Activated CD4-positive, alpha-beta T cell treated with anti-CD3 and anti-CD28 coated beads, Interleukin-2, amount 50 U/mL, for 24 hours (primary cell): ENCODE data around the gene CFL2.
"Not testable (repeated sequence)": the region's sequence is repeated elsewhere in the genome, so short reads cannot be mapped to it uniquely, and the experiment has no call there.

Source experiments
- DNase-seq, 2 donors: peaks; one replicate each; pipeline ENCODE4 v3.0.0-alpha.2; 2020; ENCODE audit warnings: low read depth in 1 of 2, low spot score in 1 of 2

The CFL2 gene

DNA sequence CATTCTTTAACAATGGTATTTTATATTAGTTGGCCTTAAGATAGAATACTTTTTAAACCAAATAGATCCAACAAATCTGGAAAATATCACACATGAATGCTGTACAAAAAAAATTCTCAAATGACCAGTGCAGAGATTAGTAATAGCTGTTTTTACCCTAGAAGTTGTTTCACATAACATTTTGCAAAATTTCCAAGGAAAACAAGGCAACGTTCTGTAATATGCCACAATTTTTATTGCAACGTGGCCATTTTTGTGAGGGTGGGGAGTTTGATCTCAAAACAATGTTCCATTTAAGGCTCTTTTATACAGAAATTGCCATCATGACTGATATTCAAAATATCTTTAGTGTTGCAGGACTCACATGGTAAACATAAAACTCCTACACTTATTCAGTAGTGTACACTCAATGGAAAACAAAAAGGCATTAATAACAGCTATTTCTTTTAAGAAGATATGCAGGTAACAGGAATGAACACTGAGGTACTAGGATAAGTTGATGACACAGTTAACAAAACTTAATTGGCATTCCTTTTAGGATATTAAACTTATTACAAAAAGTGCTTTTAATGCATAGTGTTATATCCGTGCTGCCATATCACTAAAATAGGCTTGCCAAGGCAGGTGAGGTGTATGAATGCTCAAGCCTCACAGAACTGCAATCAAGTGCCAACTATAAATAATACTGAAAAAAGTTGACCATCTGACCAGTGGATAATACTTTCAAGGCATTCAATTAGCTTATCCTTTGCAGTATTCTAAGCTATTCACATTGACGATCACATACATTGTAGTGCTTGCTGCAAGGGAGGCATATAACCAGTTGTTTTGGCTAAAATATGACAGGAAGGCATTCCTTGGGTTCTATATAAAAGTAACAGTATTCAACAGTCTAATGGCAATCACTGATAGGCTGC lies 2.3 kb downstream of the CFL2 start:
- DNase-seq: no peak

DNA sequence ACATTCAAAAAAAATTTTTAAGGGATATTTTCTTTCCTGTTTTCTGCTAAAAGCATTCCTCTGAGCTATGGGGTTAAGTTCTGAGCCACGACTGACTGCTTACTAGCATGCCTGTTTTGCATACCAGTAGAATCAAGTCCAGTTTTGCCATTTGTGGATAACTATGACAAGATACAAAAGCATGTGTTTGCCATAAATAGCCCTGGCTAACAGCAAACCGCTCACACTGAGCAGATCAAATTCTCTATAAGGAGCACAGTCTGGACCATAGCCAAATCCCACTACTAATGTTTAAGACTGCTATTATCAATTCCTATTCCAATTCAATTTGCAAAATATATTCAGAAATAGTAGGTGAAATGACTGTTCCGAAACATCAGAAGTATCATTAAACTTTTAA lies 3.2 kb downstream of the CFL2 start:
- no peak for DNase-seq

DNA sequence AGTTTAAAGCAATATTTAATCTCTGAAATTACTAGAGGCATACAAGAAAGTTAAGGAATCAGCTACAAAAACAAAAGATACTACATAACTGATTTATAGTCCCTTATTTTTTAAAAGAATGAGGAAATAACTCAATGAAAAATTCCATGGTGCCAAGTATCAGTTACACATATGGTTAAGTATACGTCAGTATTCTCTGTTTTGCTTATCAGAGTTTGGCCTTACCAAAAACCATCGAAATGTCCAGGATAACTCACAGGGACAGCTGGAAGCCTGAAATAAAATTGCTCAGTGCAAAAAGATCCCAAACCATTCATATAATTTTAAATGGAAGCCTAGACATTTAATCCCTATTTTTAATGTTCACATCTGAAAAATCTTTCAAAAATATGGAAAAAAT lies 3.6 kb downstream of the CFL2 start:
- DNase-seq: no peak

DNA sequence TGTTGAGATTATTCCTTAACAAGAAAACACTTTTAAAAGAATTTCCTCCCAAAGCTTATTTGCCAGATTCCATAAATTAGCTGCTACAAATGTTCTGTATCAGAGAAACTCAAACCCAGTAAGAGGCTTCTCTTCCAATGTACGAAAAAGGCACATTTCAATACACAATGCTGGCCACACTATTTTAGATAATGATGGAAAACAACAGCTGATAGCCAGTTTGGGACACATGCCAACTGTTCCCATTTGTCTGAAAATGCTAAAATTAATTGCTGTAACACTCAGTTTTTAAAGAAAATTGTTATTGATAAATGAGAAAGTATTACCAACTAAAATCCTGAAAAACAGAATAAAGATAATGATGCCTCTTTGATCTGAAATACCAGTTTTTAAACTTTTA lies 4.4 kb downstream of the CFL2 start:
- no peak for DNase-seq

- DNase-seq: no peak
These were observed 6.7 kb downstream of the CFL2 start for GRCh38 chr14:34707722-34708121.

- no peak for DNase-seq
These were observed 12.6 kb downstream of the CFL2 start for GRCh38 chr14:34701808-34702207.

DNA sequence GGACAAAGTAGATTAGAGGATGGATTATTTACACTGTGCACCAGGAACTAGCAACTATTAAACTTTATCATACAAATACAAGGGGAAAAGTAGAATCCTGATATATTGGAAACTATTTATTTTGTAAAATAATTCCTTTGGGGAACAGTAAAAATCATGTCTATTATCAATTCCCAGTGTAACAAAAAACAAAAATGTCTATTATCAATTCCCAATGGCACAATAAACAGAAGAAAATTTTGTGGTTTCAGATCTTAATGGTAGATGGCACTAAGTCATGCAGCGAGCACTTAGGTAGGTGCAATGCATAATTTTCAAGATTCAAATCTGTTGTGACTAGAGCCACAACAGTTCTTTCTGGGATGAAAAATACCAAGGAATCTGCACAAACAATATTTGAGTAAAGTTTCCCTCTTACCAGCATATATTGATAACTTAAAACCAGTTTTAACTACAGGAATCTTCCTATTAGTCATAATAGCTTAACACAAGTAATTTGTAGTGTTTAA lies 13.7 kb downstream of the CFL2 start:
- DNase-seq: no peak

DNA sequence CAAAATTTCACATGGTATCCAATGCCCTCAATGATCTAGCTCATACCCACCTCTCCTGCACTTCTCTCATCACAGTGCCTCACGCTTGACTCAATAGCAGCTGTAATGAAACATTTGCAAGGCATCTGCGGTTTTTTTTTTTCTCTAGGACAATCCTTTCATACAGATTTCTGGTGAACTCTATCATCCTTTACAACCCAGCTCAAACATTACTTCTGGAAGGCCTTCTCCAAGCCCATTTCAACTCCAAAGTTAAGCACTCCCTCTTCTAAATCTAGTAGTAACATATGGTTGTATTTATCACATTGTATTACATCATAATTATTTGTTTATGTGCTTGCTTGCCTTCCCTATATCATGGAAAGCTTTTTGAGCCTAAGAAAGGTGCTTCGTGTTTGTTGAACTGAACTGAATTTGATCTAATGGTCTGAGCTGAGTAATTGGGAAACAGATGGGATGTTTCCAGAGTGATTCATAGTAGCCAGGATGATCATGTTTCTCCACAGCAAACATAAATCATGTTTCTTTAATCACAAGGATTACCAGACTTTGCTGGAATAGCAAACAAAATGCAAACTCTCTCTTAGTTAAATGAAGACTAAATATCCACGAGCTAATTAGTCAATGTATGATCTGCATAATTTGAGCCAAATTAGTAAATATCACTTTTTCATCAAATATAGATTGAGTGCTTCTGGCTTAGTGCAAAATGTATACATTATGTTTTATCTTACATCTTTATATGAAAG lies 14.3 kb downstream of the CFL2 start:
- DNase-seq: no peak

GRCh38 chr14:34694216-34694615 lies 20.2 kb downstream of the CFL2 start:
- DNase-seq: not testable (repeated sequence)

- no peak for DNase-seq
These were observed 21.0 kb downstream of the CFL2 start for GRCh38 chr14:34693228-34693939.

DNA sequence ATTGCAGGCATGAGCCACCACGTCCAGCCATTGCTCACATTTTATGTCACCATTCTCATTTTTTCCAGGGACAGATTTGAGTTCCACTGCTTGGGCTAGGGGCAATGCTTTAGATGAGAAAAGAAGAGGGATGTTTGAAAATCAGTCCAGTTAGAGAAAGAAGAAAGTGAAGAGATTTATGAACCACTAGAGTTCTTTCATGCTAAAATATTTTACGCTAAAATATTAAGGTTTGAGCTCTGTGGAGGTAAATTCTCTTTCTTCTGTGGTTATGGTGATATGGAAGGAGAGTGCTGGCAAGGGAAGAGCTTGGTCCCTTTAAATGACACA lies 21.5 kb downstream of the CFL2 start:
- DNase-seq: no peak

DNA sequence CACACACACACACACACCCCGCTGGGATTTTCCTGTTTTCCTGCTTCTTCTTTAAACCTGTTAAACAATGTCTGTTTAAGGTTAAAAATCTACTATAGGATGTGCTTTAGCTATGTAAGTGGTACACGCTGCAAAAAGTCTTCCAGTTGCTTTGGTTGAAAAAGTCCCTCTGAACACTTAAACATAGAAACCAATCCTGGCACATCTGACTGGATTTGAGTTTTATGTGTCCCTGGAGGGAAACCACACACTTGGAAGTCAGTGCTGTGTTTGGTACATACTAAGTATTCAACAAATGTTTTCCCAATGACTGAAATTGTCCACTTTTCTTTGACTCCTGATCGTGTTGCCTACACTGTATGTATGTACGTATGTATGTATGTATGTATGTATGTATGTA lies 22.0 kb downstream of the CFL2 start:
- DNase-seq: no peak

GRCh38 chr14:34691206-34691605 lies 23.2 kb downstream of the CFL2 start:
- no peak for DNase-seq

DNA sequence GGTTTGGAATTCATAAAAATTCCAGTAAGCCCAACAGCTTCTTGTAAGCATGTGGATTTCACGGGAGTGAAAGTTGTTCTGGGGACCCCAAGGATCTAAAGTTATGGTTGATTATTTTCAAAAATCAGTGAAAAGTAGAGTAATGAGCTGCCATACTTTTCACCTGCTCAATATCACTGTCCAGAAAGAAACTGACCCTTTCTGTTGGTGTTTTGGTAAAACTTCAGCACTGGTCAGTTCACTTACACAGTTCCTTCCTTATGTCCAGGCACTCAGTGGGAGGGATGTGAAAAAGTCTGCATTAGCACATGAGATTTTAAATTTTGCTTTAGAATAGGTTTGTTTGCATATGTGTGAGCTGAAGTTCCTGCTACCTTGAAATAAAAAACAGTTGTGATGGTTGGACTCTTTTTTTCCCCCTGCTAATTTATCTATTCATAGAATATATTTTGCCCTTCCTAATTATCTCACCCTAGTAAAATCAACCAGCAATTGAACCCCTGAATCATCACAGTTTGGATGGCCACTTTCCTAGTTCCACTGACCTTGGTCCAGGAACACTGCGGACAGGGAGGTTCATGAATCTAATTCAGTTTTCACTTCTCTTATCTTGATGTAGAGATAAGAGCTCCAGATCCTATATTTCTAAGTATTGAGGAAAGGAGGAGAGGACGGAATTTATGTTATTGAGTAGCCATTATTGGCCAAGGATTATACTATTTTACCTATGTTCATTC lies 25.8 kb downstream of the CFL2 start:
- no peak for DNase-seq

DNA sequence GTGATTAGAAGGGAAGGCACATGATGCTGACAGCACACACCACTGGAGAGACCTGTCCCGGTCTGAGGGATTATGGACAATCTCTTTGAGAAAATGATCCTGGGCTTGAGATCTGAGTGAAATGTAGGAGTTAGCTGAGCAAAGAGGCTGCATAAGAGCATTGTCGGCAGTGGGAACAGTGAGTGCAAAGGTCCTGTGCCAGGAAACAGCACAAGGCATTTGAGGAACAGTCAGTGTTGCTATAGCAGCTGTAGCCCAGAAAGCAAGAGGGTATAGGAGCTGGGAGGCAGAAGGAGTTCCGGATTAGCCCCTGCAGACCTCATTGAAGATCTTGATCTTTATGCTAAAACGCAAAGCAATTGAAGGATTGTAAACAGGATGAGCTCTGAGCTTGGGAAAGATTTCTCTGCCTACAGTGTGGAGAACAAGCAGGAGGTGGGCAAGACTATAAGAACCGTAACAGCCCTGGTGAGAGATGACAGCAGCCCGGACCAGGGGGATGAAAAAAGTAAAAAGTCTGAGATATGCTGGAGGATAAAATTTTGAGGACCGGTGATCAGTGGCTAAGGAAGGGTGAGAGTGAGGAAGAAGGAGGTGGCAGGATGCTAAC lies 28.5 kb downstream of the CFL2 start:
- no peak for DNase-seq

GRCh38 chr14:34684578-34684977 lies 29.8 kb downstream of the CFL2 start:
- DNase-seq: no peak

GRCh38 chr14:34682787-34683321 lies 31.5 kb downstream of the CFL2 start:
- DNase-seq: no peak

- no peak for DNase-seq
These were observed 33.5 kb downstream of the CFL2 start for GRCh38 chr14:34680806-34681479.

DNA sequence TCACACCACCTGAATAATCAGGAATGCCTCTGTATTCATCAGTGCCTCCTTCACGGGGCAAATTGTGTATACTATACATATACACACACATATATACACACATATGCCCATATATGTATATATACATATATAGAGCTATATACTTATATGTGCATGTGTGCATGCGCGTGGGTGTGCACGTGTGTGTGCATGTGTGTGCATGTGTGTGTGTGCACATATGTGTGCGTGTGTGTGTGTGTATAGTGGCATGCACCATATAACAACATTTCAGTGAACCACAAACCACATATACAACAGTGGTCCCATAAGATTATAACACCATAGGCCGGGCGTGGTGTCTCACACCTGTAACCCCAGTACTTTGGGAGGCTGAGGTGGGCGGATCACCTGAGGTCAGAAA lies 35.7 kb downstream of the CFL2 start:
- no peak for DNase-seq

DNA sequence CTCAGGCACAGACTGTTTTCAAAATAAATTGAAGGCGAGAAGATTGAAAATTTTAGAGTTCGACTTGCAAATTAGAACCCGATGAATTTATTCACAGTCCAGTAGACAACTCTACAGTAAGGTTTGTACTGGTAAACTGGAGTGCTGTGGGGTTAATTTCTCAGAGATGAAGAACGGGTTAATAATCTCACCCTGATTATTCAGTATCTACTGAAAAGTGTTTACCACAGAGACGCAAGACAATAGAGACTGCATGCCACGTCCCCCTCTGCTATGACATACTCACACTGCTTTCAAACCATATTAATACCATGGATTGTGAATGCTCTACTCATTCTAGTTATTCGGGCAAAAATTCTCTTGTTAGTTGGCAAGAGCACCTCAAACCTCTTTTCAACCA lies 36.1 kb downstream of the CFL2 start:
- no peak for DNase-seq
